Progenitor cell of endocrine pancreas (in vitro differentiated cells): Measurements from ENCODE around the gene RPSA. TPM values are rescaled to one million over a fixed set of nuclear protein-coding genes. Genes with fewer than 3 reads are reported as not detected.
"Not testable (repeated sequence)": the region's sequence is repeated elsewhere in the genome, so short reads cannot be mapped to it uniquely, and the experiment has no call there.

Source experiments
- DNase-seq: peaks from one replicate; pipeline ENCODE4 v3.0.0; 2021; ENCODE audit warnings: low spot score; ENCODE audit not compliant: unreplicated experiment
- H3K27ac Mint-ChIP-seq: 2 replicates; pipeline ENCODE4 v1.8.0; 2021; ENCODE audit warnings: mild to moderate bottlenecking, moderate library complexity, mixed read lengths
- H3K27me3 Mint-ChIP-seq: 2 replicates; pipeline ENCODE4 v1.8.0; 2021; ENCODE audit warnings: mixed read lengths
- H3K36me3 Mint-ChIP-seq: 2 replicates; pipeline ENCODE4 v1.8.0; 2022; ENCODE audit warnings: mixed read lengths; ENCODE audit not compliant: insufficient read depth
- H3K4me1 Mint-ChIP-seq: 2 replicates; pipeline ENCODE4 v1.8.0; 2021; ENCODE audit warnings: low read depth, mixed read lengths
- H3K4me3 Mint-ChIP-seq: 2 replicates; pipeline ENCODE4 v1.8.0; 2021; ENCODE audit warnings: low read depth, mild to moderate bottlenecking, moderate library complexity, mixed read lengths
- H3K9me3 Mint-ChIP-seq: 2 replicates; pipeline ENCODE4 v1.8.0; 2021; ENCODE audit warnings: low read depth, mixed read lengths
- CTCF ChIP-seq: fragments of 200-600 bp; sonication (generic); IDR thresholded peaks from one replicate; pipeline ENCODE4 v1.5.0; 2021; ENCODE audit warnings: antibody characterized with exemption, mild to moderate bottlenecking; ENCODE audit not compliant: unreplicated experiment
- total RNA-seq: library from RNA; stranded (reverse); gene quantifications from 2 replicates; pipeline ENCODE4 v1.2.1, GENCODE V29; 2021

RPSA gene
- total RNA-seq, 1 donor from 2014 or later: 1,289 TPM

GRCh38 chr3:39456159-39456558, 49.6 kb downstream of the RPSA start:
- Mint-ChIP-seq H3K9me3 (no peaks in the 10 kb centered on the region), H3K4me1 (peaks cover 6% of the 10 kb centered on the region), H3K27me3 (no peaks in the 10 kb centered on the region), H3K4me3 (no peak overlapping the region), H3K36me3 (no peaks in the 10 kb centered on the region), H3K27ac (no peak overlapping the region)
- TF ChIP-seq CTCF: no peak
- DNase-seq: no peak

- TF ChIP-seq CTCF: no peak
- Mint-ChIP-seq H3K4me3 (no peak overlapping the region), H3K27me3 (no peaks in the 10 kb centered on the region), H3K27ac (no peak overlapping the region), H3K9me3 (no peaks in the 10 kb centered on the region), H3K36me3 (no peaks in the 10 kb centered on the region), H3K4me1 (peaks cover 6% of the 10 kb centered on the region)
- no peak for DNase-seq
Measured at GRCh38 chr3:39457361-39457760, 50.8 kb downstream of the RPSA start.

DNA sequence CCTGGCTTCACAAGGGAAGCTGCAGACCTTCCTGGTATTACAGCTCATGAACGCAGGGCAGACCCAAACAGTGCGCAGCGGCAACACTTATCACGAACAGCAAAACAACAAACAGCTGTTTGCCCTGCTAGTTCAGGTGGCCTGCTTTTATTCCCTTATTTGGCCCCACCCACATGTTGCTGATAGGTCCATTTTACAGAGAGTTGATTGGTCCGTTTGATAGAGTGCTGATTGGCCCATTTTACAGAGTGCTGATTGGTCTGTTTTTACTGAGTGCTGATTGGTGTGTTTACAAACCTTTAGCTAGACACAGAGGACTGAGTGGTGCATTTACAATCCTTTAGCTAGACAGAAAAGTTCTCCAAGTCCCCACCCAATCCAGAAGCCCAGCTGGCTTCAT, 52.1 kb downstream of the RPSA start:
- H3K4me1 Mint-ChIP-seq, DNase-seq, H3K27ac Mint-ChIP-seq, H3K27me3 Mint-ChIP-seq, H3K4me3 Mint-ChIP-seq, H3K9me3 Mint-ChIP-seq, H3K36me3 Mint-ChIP-seq: not testable (repeated sequence)

GRCh38 chr3:39460677-39461076, 54.2 kb downstream of the RPSA start:
- H3K27ac Mint-ChIP-seq: peak overlapping the region; percentile 57
- TF ChIP-seq CTCF: no peak
- no peaks in the 10 kb centered on the region for H3K27me3 Mint-ChIP-seq
- H3K9me3 Mint-ChIP-seq: no peaks in the 10 kb centered on the region
- peaks cover 6% of the 10 kb centered on the region for H3K4me1 Mint-ChIP-seq
- H3K4me3 Mint-ChIP-seq: no peak overlapping the region
- DNase-seq: no peak
- no peaks in the 10 kb centered on the region for H3K36me3 Mint-ChIP-seq

Other genes starting within 250 kb of the RPSA start
- 0.16 TPM in 1 of 2 replicates, not detected in the other for gene XIRP1, start 214.1 kb upstream of the RPSA start, total RNA-seq
- gene CX3CR1, start 126.7 kb upstream of the RPSA start, total RNA-seq: not detected in 2 replicates
- not detected in 2 replicates for gene CCR8, start 77.0 kb upstream of the RPSA start, total RNA-seq
- gene SLC25A38, start 23.4 kb upstream of the RPSA start, total RNA-seq: 34.6 and 38.0 TPM in 2 replicates
- gene MOBP, start 61.0 kb downstream of the RPSA start, total RNA-seq: not detected in 2 replicates